DMS79 (cell line): ENCODE data around the gene CNTNAP5.

Experiments
- DNase-seq: peaks from one replicate; lab custom pipeline; 2025; lab: John Stamatoyannopoulos, UW

Gene CNTNAP5

GRCh38 chr2:124437811-124438210 is 412.7 kb downstream of the CNTNAP5 start:
- no peak for DNase-seq

GRCh38 chr2:124450481-124450880 is 425.4 kb downstream of the CNTNAP5 start:
- no peak for DNase-seq

- DNase-seq = no peak
These were observed 451.2 kb downstream of the CNTNAP5 start for GRCh38 chr2:124476291-124476690.

- DNase-seq = no peak
These were observed 453.7 kb downstream of the CNTNAP5 start for GRCh38 chr2:124478761-124479160.

- DNase-seq = no peak
These were observed 455.9 kb downstream of the CNTNAP5 start for GRCh38 chr2:124480958-124481357.

GRCh38 chr2:124482044-124482443 is 457.0 kb downstream of the CNTNAP5 start:
- no peak for DNase-seq

- no peak for DNase-seq
These were observed 457.5 kb downstream of the CNTNAP5 start for GRCh38 chr2:124482551-124482950.

GRCh38 chr2:124485659-124486058 is 460.6 kb downstream of the CNTNAP5 start:
- no peak for DNase-seq

- DNase-seq = no peak
These were observed 464.6 kb downstream of the CNTNAP5 start for GRCh38 chr2:124489686-124490085.

- no peak for DNase-seq
These were observed 476.6 kb downstream of the CNTNAP5 start for GRCh38 chr2:124501575-124502152.

- DNase-seq = no peak
These were observed 489.1 kb downstream of the CNTNAP5 start for GRCh38 chr2:124514236-124514635.

- DNase-seq = no peak
These were observed 495.9 kb downstream of the CNTNAP5 start for GRCh38 chr2:124520953-124521352.

- DNase-seq = no peak
These were observed 498.0 kb downstream of the CNTNAP5 start for GRCh38 chr2:124523096-124523495.

- no peak for DNase-seq
These were observed 499.2 kb downstream of the CNTNAP5 start for GRCh38 chr2:124524155-124524915.

GRCh38 chr2:124526221-124526620 is 501.1 kb downstream of the CNTNAP5 start:
- DNase-seq = no peak

- no peak for DNase-seq
These were observed 505.1 kb downstream of the CNTNAP5 start for GRCh38 chr2:124530203-124530602.

- DNase-seq = no peak
These were observed 508.3 kb downstream of the CNTNAP5 start for GRCh38 chr2:124533226-124533954.

- no peak for DNase-seq
These were observed 508.9 kb downstream of the CNTNAP5 start for GRCh38 chr2:124534028-124534427.

- DNase-seq = no peak
These were observed 510.7 kb downstream of the CNTNAP5 start for GRCh38 chr2:124535816-124536215.

- DNase-seq = no peak
These were observed 511.5 kb downstream of the CNTNAP5 start for GRCh38 chr2:124536591-124536990.

GRCh38 chr2:124538549-124538948 is 513.5 kb downstream of the CNTNAP5 start:
- DNase-seq = no peak

GRCh38 chr2:124540805-124541204 is 515.7 kb downstream of the CNTNAP5 start:
- DNase-seq = no peak
